T-helper 22 cell (primary cell): ENCODE measurements around the gene GNPAT.

ENCODE experiments used
- DNase-seq: peaks from one replicate; pipeline ENCODE4 v3.0.0-alpha.2; 2020; ENCODE audit warnings: low read depth

GNPAT gene

DNA sequence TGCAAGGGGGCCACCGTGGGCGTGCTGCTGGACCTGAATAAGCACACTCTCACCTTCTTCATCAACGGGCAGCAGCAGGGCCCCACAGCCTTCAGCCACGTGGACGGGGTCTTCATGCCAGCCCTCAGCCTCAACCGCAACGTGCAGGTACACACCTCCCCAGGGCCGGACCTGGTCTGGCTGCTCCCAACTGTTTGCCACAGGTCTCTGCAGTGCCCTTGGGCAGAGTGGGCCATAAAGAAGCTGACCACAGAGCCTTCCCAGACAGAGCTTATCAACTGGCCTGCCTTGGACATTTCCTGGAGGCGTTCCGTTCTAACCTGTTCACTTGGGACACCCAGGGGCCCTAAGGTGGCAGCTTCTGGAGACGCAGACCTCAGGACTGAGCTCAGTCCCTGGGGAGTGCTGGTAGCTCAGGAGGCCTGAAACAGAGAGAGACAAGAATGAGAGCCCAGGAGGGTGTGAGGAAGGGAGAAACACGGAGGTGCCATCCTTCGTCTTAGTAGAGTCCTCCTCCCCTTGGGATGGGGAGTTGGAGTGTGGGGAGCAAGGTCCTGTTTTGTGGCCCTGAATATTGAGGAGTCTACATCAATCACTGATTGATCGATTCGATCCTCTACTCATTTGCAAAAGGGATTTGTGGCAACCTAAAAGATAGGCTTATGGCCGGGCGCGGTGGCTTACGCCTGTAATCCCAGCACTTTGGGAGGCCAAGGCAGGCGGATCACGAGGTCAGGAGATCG is 27.0 kb upstream of the GNPAT start:
- DNase-seq, result no peak

DNA sequence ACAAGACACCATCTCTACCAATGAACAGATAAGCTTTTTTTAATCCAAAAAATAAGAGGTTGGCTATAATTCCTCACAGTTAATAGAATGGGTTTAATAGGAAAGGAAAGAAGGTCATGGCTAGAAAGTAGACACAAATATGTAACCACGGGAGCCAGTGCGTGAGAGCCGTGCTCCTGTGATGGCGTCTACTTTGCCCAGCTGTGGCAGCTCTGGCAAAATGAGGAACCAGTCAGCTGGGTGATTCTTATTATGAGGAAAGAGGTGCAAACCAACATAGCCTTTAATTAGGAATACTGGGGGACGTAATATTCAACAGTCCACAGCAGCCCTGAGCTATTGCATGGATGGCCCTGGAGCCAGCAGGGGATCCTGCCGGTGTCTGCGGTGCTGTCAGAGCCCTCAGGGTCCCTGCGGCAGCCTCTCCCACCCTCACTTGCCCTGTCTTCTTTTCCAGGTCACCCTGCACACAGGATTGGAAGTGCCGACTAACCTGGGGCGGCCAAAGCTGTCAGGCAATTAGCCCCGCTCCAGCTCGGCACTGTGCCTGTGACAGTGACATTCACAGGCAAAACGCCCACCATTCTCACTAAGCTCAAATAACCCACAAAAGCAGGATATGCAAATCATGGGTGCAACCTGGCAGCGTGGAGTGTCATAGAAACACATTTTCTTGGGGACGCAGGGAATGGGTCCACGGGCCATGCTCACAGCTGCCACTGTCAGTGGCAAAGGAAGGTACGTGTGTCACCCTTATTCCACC is 25.9 kb upstream of the GNPAT start:
- no peak for DNase-seq

DNA sequence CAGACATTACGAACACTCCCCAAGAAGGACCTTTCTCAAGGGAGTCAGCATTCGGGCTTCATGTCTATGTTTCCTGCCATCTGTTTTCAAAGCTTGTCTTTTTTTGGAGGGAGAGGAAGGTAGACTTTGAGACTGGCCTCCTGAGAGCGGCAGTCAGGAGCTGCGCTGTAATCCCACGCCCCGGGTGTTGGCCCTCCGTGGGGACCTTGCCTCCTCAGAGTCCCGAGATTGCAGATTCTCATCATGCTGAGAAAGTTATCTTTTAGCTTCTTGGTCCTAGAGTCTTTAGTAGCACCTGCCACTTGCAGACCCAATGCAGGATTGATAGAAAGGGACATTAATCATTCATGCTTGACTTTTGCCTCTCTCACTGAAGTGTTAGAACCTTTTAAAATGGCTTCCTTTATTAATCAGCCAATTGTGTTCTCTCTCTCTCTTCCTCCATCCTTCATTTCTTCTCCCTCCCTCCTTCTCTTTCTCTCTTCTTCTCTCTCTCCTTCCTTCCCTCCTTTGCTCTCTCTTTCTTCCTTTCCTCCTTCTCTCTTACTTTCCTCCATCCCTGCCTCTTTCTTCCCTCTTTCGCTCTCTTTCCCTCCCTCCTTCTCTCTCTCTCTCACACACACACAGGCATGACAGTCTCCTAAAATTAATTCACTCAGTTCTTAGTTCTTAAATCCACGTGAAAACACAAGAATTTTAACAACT is 25.2 kb upstream of the GNPAT start:
- DNase-seq, result no peak

DNA sequence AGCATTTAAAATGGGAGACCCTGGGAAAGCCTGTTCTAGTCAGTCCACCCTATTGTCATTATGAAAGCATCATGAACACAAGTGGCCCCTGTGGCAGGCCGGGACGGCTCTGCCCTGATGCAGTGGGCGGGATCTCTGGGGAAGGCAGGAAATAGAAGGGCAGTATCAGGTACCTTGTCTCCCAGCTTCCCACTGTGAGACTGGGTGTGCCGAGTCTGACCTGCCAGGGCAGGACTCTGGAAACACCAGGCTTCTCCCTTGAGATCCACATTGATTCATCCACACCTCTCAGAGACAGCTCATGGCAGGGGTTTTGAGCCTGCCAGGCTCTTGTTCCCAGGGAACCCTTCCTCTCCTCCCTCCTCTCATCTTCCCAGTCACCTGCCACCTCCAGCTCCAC is 24.5 kb upstream of the GNPAT start:
- no peak for DNase-seq

DNA sequence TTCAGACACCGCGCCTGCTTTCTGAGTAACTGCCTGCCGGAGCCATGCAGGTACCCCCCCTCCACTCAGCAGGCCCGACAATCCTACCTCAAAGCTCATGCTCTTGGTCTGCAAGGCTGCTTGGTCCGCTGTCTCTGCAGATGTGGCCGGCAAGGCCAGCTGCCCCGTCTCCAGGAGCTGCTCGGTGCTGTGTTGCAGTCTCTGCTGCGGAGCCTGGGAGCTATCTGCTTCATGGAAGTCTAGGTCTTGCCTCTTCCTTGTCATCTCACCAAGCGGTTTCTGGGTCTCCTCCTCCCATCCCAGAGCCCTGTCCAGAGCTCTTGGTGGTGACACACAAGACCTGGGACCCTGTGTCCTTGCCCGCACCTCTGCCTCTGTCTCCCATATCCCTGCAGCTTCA is 24.0 kb upstream of the GNPAT start:
- DNase-seq, result no peak

DNA sequence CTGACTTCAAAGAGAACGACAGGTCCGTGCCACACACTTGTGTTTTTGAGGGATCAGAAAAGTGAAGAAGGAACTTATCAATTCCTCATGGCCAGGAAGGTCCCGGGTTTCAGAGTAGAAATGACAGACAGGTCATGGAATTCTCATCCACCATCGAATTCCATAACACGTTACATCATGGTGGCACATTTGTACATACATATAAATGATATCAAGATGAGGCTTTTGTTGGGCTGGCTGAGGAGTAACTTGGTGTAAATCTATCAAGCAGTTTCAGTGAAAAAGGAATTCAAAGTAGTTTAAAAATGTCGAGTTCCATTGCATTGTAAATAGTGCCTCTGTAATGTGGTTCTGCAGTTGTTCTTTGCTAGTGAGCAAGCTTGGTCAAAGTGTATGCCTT is 22.9 kb upstream of the GNPAT start:
- no peak for DNase-seq

DNA sequence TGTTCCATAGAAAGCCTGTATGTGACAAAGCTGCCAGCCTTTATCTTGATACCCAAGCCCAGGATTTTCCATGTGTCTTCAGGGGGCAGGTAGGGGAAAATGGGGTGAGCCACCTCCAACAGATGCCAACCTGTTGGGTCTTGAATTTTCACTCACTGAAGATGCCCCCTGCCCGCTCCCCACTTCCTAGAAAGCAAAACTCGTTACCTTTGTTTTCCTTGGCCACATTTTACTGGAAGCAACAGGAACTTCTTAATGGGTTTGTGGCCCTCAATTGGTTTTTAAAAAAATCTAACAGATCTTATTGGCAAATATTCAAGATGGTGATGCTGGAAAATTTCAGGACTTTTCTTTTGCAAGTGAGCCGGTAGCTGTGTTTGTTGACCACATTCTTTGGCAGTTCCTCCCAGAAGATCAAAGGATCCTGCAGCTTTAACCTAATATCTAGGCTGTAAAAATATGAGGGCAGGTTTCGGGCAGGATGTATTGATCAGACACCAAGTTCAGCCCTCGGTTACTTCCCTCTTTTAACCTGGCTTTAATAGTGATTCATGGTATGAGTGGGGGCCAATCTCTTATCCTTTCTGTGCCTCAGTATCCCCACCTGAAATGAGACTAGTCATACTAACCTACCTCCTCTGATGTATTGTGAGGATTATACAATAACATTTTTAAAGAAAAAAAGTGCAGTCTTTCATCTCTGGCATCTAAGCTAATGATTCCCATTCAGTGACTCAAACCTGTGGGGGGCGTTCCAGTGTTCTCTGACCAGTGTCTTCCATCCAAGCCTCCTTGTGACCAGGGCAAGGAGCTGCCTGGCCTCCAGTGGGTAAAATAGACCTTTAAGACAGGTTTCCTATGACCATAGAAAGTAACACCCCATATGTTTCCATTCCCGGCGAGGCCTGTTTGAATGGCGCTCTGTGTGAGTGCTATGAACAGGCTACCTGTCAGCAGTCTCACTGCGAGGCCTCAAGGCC is 21.3 kb upstream of the GNPAT start:
- no peak for DNase-seq

DNA sequence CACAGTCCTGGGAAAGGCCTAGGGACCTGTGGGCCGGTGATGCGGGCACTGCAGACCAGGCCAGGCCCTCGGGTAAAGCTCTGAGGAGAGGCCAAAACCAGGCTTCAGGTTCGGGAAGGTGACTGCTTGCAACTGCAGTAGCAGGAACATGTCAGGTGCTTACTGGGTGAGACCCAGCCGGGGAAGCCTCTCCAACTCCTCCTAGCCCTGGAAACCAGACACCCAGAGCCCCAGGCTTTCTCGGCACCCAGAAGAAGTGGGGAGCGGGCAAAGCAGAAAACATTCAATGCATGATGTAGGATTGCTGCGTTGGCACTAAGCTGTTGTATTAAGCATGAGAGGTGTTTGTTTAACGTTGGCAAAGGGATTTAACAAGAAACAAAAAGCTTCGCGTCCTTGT is 20.2 kb upstream of the GNPAT start:
- no peak for DNase-seq

DNA sequence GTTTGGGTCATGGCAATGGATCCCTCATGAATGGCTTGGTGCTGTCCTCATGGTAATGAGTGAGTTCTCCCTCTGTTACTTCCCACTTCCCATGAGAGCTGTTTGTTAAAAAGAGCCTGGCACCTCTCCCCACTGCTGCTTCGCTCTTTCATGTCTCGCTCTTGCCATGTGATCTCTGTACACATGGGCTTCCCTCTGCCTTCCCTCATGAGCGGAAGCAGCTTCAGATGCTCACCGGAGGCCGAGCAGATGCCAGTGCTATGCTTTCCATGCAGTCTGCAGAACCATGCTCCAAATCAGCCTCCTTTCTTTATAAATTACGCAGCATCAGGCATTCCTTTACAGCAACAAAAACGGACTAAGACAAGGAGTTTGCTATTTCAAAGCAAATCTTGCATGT is 14.9 kb upstream of the GNPAT start:
- DNase-seq, result no peak

DNA sequence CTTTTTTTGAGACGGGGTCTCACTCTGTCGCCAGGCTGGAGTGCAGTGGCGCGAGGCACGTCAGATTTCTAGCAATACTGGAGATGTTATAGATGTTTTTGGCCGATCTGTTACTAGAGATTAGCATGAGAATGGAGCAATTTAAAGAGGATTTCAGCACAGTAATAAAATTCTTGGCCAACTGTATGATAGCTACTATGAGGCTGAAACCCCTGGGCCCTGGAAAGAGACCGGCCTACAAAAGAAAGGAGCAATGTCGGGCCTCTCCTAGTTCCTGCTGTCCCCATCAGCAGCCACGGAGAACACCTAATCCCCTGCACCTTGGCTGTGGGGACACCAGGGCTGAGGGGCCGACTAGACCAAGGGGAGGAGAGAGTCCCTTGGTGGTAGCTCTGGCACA is 9.5 kb upstream of the GNPAT start:
- DNase-seq, result no peak

DNA sequence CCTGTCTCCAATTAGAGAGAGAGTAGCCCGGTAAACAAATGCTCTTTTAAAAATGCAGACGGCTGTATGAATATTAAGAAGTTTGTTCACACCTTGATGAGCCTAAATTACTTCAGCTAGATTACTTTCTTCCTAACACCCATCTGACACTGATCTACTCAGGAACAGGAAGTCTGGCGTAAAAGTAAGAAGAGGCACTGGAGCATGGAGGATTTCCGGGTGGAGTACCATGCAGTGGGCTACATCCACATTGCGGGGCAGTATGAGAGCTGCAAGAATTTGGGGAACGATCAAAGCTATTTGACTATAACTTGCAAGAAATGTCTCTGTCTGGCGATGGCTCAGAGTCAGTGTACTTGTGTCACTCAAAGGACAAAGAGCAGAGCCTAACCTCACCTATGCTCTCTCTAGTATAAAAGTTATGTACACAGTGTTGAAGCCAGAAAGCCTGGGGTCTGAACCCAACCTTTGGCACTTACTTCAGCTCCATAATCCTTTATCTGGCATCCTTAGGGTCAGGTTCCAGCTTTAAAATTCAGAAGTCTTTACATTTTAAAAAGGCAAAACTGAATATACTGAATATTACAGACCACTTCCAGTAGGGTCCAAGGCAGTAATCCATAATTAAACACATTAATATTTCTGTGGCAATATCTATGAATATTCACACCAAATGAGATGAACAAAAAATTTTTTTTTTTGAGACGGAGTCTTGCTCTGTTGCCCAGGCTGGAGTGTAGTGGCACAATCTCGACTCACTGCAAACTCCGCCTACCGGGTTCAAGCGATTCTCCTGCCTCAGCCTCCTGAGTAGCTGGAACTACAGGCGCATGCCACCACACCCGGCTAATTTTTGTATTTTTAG is 7.9 kb upstream of the GNPAT start:
- DNase-seq, result no peak

DNA sequence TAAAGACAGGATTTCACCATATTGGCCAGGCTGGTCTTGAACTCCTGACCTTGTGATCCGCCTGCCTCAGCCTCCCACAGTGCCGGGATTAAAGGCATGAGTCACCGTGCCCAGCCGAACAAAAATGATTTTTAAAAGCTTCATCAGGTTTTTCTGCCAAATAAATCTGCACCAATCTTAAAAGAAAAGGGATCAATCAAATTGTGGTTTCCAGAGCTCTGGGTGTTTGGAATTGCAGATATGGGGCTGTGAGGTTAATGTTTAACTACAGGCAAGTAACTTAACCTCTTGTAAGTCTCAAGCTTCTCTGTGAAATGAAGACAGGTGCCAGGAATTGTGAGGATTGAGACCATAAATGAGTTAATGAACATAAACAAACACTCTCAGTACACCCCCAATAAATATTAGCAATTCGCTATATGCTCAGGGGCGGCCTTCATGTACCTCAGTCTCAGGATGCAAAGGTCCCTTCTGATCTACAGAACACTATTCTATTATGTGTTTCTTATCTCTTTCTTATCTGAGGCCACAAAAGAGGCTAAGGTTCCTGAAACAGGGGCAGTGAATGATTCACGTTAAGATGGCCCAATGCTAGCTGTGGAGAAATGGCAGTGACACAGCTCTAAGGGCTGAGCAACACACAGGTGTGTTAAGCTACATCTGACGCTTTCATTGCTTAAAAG is 7.1 kb upstream of the GNPAT start:
- no peak for DNase-seq

DNA sequence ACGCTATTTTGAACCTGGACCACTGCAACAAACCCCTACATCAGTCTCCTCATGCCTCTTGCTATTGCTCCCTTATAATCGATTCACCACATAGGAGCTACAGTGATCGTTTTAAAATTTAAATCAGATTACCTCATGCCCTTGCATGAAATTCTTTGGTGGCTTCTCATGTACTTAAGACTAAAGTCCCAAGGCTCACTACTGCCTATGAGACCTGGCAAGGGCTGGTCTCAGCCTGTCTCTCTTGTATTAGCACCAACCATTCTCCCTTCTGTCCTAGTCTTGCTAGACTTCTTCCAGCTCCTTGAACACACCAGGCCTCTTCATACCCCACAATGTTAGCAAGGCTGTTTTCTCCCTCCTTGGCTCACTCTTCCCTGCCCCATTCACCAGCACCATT is 6.5 kb upstream of the GNPAT start:
- DNase-seq, result no peak

DNA sequence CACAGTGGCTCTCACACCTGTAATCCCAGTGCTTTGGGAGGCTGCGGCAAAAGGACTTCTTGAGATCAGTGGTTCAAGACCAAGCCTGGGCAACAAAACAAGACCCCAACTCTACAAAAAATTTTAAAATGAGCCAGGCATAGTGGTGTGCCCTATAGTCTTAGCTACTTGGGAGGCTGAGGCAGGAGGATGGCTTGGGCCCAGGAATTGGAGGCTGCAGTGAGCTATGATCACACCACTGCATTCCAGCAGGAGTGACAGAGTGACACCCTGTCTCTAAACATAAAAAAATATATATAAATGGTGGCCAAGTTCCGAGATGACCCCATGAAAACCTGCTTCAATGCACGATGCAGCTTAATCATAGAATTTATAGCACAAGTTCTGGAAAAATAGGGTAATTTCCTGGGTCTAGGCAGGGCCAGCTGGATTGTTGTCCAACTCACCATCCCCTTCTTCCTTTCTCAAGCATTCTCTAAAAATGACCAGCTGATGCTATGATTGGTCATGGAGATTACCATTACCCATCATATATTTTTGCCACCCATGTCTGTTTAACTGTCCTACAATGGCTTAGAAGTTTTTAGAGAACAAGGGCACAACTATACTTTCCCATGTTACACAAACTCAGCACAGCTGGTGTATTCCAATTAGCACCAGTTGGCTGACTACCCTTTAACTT is 5.3 kb upstream of the GNPAT start:
- no peak for DNase-seq

DNA sequence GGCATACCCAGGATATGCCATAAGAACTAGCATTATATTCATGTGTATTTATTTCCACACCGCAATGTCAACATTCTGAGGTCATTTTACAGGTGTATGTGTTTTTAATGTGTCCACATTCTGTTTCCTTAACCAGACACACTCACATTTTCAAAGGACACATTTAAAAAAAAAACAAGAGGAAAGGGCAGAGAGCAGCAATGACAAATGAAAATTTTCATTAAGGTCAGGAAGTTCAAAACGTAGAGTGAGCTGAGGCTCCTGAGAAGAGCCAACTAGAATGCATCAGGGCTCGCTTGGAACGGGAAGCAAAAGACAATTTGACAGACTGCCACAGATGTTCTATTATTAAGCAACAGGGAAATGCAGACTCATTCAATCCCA is 4.8 kb upstream of the GNPAT start:
- DNase-seq, result no peak

DNA sequence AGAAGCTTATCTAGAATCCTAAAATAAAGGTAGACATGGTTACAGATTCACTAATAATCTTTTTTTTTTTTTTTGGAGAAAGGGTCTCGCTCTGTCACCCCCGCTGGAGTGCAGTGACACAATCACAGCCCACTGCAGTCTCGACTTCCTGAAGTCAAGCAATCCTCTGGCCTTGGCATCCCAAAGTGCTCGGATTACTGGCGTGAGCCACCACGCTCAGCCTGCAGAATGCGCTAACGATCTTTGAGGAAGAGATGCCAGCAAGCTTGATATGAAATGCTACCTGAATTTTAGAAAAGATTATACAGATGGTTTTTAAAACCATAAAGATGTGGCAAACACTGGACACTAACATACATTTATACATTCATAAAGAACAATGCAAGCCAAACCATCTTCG is 4.1 kb upstream of the GNPAT start:
- DNase-seq, result no peak

DNA sequence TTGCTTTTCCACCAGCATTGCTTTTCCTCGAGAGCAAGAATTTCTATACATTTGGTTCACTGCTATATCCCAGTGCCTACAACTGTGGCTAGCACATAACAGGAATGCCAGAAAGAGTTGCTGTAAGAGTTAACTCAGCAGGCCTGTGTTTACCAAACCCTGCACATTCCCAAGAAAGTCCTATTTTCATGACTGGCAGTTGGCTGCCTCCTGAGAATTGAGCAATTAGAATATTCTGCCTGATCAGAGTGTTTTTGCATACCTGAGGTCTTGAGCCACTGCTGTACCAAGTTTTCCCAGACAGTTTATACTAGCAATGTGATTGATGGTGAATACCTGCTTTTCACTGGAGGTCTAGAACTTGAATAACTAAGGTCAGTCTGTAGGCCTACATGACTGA is 2.7 kb upstream of the GNPAT start:
- DNase-seq, result no peak

DNA sequence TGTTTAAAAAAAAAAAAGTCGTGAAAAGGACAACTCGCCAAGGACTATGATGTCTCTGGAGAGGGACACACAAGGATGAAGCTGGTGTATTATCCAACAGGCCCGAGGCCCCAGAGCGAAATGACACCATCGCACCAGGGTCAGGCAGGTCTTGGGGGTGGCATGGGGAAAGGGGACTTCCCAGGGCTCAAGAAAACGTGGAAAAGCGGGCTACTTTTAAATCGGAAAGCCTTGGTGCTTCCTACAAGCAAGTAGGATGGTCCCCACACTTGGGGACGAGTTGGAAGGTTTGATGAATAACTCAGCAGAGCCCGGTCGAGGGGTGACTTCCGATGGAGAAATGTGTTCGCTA is 505 bp upstream of the GNPAT start:
- DNase-seq, result no peak

DNA sequence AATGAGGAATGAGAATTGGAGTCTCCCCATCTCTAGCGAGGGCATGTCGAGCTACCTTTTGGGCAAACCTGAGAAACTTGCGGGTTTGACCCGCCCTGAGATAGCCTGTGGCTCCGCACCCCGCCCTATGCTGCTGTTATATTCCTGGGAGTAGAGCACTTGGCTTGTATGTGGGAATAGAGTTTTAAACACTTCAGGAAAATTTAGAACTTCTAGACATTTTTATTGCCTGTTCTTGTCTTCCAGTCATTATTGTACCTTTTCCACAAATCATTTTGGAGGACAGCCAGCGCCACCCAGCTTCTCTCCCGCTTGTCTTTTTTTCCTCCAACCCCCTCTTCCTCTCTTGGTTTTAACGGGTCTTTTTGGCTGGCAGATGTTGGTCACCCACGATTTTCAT is 738 bp downstream of the GNPAT start:
- DNase-seq, result no peak
